SK-N-MC (cell line): ENCODE results near the gene H1-8.

Experiments
- DNase-seq: peaks from one replicate; pipeline ENCODE4 v3.0.0-alpha.2; 2011; ENCODE audit warnings: low read depth, low spot score
- H3K27ac ChIP-seq: fragments of 200-600 bp; sonication (generic); 2 replicates; pipeline ENCODE4 v1.5.1; 2016; ENCODE audit warnings: mixed run types
- H3K36me3 ChIP-seq: fragments of 200-600 bp; sonication (generic); 2 replicates; pipeline ENCODE4 v1.6.1; 2017; ENCODE audit warnings: antibody characterized with exemption, low read length, mixed read lengths; ENCODE audit not compliant: insufficient read depth
- H3K4me3 ChIP-seq: fragments of 200-600 bp; sonication (generic); 2 replicates; pipeline ENCODE4 v1.5.1; 2016
- H3K9ac ChIP-seq: fragments of 200-600 bp; sonication (generic); 2 replicates; pipeline ENCODE4 v1.8.0; 2017; ENCODE audit warnings: mixed run types, mixed read lengths; ENCODE audit not compliant: insufficient read length
- H3K9me3 ChIP-seq: fragments of 200-600 bp; sonication (generic); 2 replicates; pipeline ENCODE4 v1.6.1; 2017; ENCODE audit warnings: low read depth, mild to moderate bottlenecking, antibody characterized with exemption, low read length, moderate library complexity, mixed read lengths
- EZH2 ChIP-seq: fragments of 200-600 bp; sonication (generic); IDR thresholded peaks from one replicate; pipeline ENCODE4 v1.6.1; 2017; ENCODE audit warnings: antibody characterized with exemption
- FOXP2 ChIP-seq: optimal IDR thresholded peaks from 2 replicates; pipeline ENCODE3; 2011; ENCODE audit warnings: mild to moderate bottlenecking, moderate library complexity; ENCODE audit not compliant: insufficient read depth; ENCODE audit errors: extremely low read length, control extremely low read depth
- POLR2AphosphoS5 ChIP-seq: IDR thresholded peaks from 2 replicates; pipeline ENCODE4 v1.6.1; 2012; ENCODE audit warnings: mild to moderate bottlenecking, low read depth, low read length, borderline replicate concordance

The H1-8 gene

GRCh38 chr3:129502641-129503408, 40.1 kb upstream of the H1-8 start:
- no peak overlapping the region for H3K27ac ChIP-seq
- TF ChIP-seq FOXP2 (no peak), POLR2AphosphoS5 (no peak), EZH2 (no peak)
- H3K36me3 ChIP-seq, result peaks cover 5% of the 10 kb centered on the region
- no peaks in the 10 kb centered on the region for H3K9me3 ChIP-seq
- DNase-seq, result no peak
- H3K4me3 ChIP-seq, result no peak overlapping the region
- H3K9ac ChIP-seq, result no peak overlapping the region

GRCh38 chr3:129503471-129504291, 39.3 kb upstream of the H1-8 start:
- TF ChIP-seq EZH2 (no peak), POLR2AphosphoS5 (no peak), FOXP2 (no peak)
- Histone ChIP-seq H3K36me3 (peaks cover 5% of the 10 kb centered on the region), H3K27ac (no peak overlapping the region), H3K9me3 (no peaks in the 10 kb centered on the region), H3K4me3 (no peak overlapping the region), H3K9ac (no peak overlapping the region)
- no peak for DNase-seq

- TF ChIP-seq EZH2 (no peak), POLR2AphosphoS5 (no peak), FOXP2 (no peak)
- DNase-seq, result no peak
- H3K36me3 ChIP-seq, result peaks cover 5% of the 10 kb centered on the region
- H3K27ac ChIP-seq, result no peak overlapping the region
- H3K4me3 ChIP-seq, result no peak overlapping the region
- no peaks in the 10 kb centered on the region for H3K9me3 ChIP-seq
- no peak overlapping the region for H3K9ac ChIP-seq
These were observed 38.4 kb upstream of the H1-8 start for GRCh38 chr3:129504471-129505100.

GRCh38 chr3:129505341-129505740, 37.6 kb upstream of the H1-8 start:
- Histone ChIP-seq H3K36me3 (no peaks in the 10 kb centered on the region; the same call in 1 of the 2 replicates), H3K9me3 (no peaks in the 10 kb centered on the region), H3K27ac (no peak overlapping the region), H3K9ac (no peak overlapping the region), H3K4me3 (no peak overlapping the region)
- no peak for DNase-seq
- TF ChIP-seq FOXP2, result no peak
- TF ChIP-seq EZH2, result no peak
- TF ChIP-seq POLR2AphosphoS5, result no peak

- TF ChIP-seq POLR2AphosphoS5 (no peak), EZH2 (no peak), FOXP2 (no peak)
- Histone ChIP-seq H3K36me3 (no peaks in the 10 kb centered on the region), H3K27ac (no peak overlapping the region), H3K9ac (no peak overlapping the region), H3K4me3 (no peak overlapping the region), H3K9me3 (no peaks in the 10 kb centered on the region)
- no peak for DNase-seq
These were observed 36.7 kb upstream of the H1-8 start for GRCh38 chr3:129506231-129506742.

GRCh38 chr3:129507181-129507831, 35.7 kb upstream of the H1-8 start:
- Histone ChIP-seq H3K4me3 (no peak overlapping the region), H3K9me3 (no peaks in the 10 kb centered on the region), H3K9ac (no peak overlapping the region), H3K36me3 (no peaks in the 10 kb centered on the region), H3K27ac (no peak overlapping the region)
- TF ChIP-seq FOXP2 (no peak), EZH2 (no peak), POLR2AphosphoS5 (no peak)
- no peak for DNase-seq

GRCh38 chr3:129512595-129512994, 30.4 kb upstream of the H1-8 start:
- H3K9me3 ChIP-seq, result no peaks in the 10 kb centered on the region
- H3K27ac ChIP-seq, result no peak overlapping the region
- DNase-seq, result no peak
- TF ChIP-seq POLR2AphosphoS5 (no peak), EZH2 (no peak), FOXP2 (no peak)
- no peak overlapping the region for H3K9ac ChIP-seq
- no peaks in the 10 kb centered on the region for H3K36me3 ChIP-seq
- H3K4me3 ChIP-seq, result no peak overlapping the region

GRCh38 chr3:129513705-129514104, 29.3 kb upstream of the H1-8 start:
- H3K4me3 ChIP-seq, result no peak overlapping the region
- H3K9me3 ChIP-seq, result no peaks in the 10 kb centered on the region
- H3K27ac ChIP-seq, result no peak overlapping the region
- H3K9ac ChIP-seq, result no peak overlapping the region
- no peak for TF ChIP-seq POLR2AphosphoS5
- no peak for TF ChIP-seq EZH2
- TF ChIP-seq FOXP2, result no peak
- no peaks in the 10 kb centered on the region for H3K36me3 ChIP-seq
- no peak for DNase-seq
